KMS-11 (cell line): ENCODE measurements around the gene CNNM4.

Experiments
- H2AFZ ChIP-seq: fragments of 200-600 bp; sonication (generic); 2 replicates; pipeline ENCODE4 v1.6.1; 2016; ENCODE audit warnings: antibody characterized with exemption, mixed run types, low read depth
- H3K27ac ChIP-seq: fragments of 200-600 bp; sonication (generic); 2 replicates; pipeline ENCODE4 v1.6.1; 2016; ENCODE audit warnings: mild to moderate bottlenecking, mixed run types
- H3K27me3 ChIP-seq: fragments of 200-600 bp; sonication (generic); 2 replicates; pipeline ENCODE4 v1.6.1; 2017; ENCODE audit warnings: mild to moderate bottlenecking, low read depth, mixed run types, moderate library complexity; ENCODE audit not compliant: insufficient read depth
- H3K36me3 ChIP-seq: fragments of 200-600 bp; sonication (generic); 2 replicates; pipeline ENCODE4 v1.6.1; 2017; ENCODE audit warnings: mild to moderate bottlenecking, mixed run types; ENCODE audit not compliant: insufficient read depth
- H3K4me1 ChIP-seq: fragments of 200-600 bp; sonication (generic); 2 replicates; pipeline ENCODE4 v1.6.1; 2016; ENCODE audit warnings: mild to moderate bottlenecking, low read depth, mixed run types; ENCODE audit not compliant: poor library complexity, severe bottlenecking
- H3K4me2 ChIP-seq: fragments of 200-600 bp; sonication (generic); 2 replicates; pipeline ENCODE4 v1.7.0; 2016; ENCODE audit warnings: mild to moderate bottlenecking, mixed run types
- H3K4me3 ChIP-seq: fragments of 200-600 bp; sonication (generic); IDR thresholded peaks from 2 replicates; pipeline ENCODE4 v1.6.1; 2017; ENCODE audit warnings: low read depth, low read length, mixed read lengths; ENCODE audit not compliant: insufficient read depth
- H3K79me2 ChIP-seq: fragments of 200-600 bp; sonication (generic); 2 replicates; pipeline ENCODE4 v1.6.1; 2016; ENCODE audit warnings: low read depth, mixed run types; ENCODE audit not compliant: insufficient read depth
- H3K9ac ChIP-seq: fragments of 200-600 bp; sonication (generic); 2 replicates; pipeline ENCODE4 v1.6.1; 2016; ENCODE audit warnings: mild to moderate bottlenecking, mixed run types
- H4K20me1 ChIP-seq: fragments of 200-600 bp; sonication (generic); 2 replicates; pipeline ENCODE4 v1.6.1; 2016; ENCODE audit warnings: mild to moderate bottlenecking, mixed run types; ENCODE audit not compliant: insufficient read depth
- TF ChIP-seq, protein P1 (sequence below): fragments of 200-600 bp; sonication (generic); conservative IDR thresholded peaks from 2 replicates; pipeline ENCODE4 v1.6.1; 2017; ENCODE audit warnings: low read depth, mild to moderate bottlenecking, antibody characterized with exemption, low read length, moderate library complexity, mixed read lengths

The CNNM4 gene

DNA sequence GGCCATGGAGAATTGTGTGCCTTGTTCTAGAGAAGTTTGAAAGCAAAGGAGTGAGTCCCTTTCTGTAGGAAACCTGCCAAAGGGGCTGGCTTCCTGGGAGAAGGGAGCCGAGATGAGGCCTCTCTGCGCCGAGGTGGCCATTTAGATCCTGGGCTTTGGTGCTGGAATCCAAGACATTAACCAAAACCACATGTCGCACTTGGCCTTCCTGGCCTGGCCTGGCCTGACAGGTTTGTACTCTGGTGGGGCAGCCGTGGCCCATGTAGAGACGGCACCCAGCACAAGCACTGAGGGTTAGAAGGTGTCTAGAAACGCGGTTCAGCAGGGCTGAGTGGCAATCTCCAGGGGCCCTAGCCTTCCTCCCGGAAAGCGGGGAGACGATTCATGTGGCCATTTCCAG is 62.5 kb downstream of the CNNM4 start:
- H3K4me1 ChIP-seq: peaks cover 13% of the 10 kb centered on the region
- H4K20me1 ChIP-seq: peaks cover 9% of the 10 kb centered on the region; the same call in 1 of the 2 replicates

DNA sequence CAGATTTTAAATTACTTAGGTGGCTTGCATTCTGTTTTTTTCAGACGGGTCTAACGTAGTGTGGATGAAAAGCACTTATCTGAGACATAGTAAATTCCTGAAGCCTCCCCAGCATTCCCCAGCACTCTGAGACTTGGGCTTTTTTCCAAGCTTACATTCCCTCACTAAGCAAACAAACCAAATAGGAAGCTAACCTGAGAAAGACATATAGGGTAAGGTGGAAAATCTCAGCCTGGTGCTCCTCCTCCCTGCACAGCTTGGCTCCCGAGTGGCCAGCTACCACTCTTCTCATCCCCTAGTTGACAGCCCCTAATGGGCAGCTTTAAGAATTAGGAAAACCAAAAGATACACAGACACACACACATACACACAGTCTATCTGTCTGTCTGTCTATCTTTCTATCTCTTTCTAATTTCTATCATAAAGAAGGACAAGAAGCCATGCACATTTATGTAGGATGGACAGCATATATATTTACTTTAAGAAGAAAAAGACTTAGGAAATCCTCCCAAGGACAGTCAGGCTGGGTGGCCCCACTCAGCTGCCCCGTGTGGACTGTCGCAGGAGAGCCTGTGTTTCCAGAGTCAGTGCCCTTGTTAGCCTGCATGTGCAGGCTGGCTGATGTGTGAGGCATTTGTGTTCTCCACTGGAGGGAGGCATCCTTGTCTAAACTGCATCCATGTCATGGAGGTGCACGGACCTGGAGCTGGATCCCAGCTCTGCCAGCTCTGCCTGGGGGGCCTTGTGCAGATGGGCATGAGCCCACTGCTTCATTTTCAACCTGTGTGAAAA is 63.6 kb downstream of the CNNM4 start:
- H3K27ac ChIP-seq: no peak overlapping the region
- H4K20me1 ChIP-seq: peaks cover 9% of the 10 kb centered on the region; the same call in 1 of the 2 replicates
- H3K4me2 ChIP-seq: no peak overlapping the region
- peaks cover 7% of the 10 kb centered on the region for H3K4me1 ChIP-seq
- no peak overlapping the region for H3K4me3 ChIP-seq
- no peaks in the 10 kb centered on the region for H3K27me3 ChIP-seq
- TF ChIP-seq, protein P1, sequence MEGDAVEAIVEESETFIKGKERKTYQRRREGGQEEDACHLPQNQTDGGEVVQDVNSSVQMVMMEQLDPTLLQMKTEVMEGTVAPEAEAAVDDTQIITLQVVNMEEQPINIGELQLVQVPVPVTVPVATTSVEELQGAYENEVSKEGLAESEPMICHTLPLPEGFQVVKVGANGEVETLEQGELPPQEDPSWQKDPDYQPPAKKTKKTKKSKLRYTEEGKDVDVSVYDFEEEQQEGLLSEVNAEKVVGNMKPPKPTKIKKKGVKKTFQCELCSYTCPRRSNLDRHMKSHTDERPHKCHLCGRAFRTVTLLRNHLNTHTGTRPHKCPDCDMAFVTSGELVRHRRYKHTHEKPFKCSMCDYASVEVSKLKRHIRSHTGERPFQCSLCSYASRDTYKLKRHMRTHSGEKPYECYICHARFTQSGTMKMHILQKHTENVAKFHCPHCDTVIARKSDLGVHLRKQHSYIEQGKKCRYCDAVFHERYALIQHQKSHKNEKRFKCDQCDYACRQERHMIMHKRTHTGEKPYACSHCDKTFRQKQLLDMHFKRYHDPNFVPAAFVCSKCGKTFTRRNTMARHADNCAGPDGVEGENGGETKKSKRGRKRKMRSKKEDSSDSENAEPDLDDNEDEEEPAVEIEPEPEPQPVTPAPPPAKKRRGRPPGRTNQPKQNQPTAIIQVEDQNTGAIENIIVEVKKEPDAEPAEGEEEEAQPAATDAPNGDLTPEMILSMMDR: no peak
- no peak overlapping the region for H3K9ac ChIP-seq
- H2AFZ ChIP-seq: no peak overlapping the region
- peaks cover 40% of the 10 kb centered on the region for H3K79me2 ChIP-seq
- H3K36me3 ChIP-seq: no peaks in the 10 kb centered on the region; the same call in 1 of the 2 replicates

More for the DNA sequence above, 62.5 kb downstream of the CNNM4 start:
- Histone ChIP-seq H3K9ac (no peak overlapping the region), H3K4me3 (no peak overlapping the region), H3K79me2 (peaks cover 51% of the 10 kb centered on the region), H3K27ac (peak overlapping the region; percentile 7; the same call in 1 of the 2 replicates), H3K4me2 (no peak overlapping the region), H2AFZ (no peak overlapping the region), H3K27me3 (no peaks in the 10 kb centered on the region), H3K36me3 (no peaks in the 10 kb centered on the region; the same call in 1 of the 2 replicates)
- TF ChIP-seq, protein P1: no peak

DNA sequence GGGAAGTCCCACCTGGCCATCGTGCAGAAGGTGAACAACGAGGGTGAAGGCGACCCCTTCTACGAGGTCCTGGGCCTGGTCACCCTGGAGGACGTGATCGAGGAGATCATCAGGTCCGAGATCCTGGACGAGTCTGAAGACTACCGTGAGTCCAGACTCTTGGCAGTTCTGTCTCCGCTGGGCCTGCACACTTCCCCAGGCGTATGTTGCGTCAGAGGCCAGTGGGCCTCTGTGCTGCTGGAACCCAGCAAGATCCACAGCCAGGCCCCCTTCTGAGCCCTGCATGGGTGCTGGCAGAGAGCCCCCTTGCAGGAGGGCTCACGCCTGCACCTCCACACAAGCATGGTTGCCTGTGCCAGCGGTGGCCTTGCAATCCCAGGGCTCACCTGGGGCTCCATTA is 64.4 kb downstream of the CNNM4 start:
- Histone ChIP-seq H3K27me3 (no peaks in the 10 kb centered on the region), H2AFZ (no peak overlapping the region), H3K79me2 (peaks cover 33% of the 10 kb centered on the region; the same call in 1 of the 2 replicates), H3K4me1 (no peaks in the 10 kb centered on the region), H3K4me3 (no peak overlapping the region), H3K27ac (no peak overlapping the region), H3K9ac (no peak overlapping the region), H3K4me2 (no peak overlapping the region), H3K36me3 (no peaks in the 10 kb centered on the region; the same call in 1 of the 2 replicates), H4K20me1 (peaks cover 9% of the 10 kb centered on the region; the same call in 1 of the 2 replicates)
- TF ChIP-seq, protein P1: no peak

DNA sequence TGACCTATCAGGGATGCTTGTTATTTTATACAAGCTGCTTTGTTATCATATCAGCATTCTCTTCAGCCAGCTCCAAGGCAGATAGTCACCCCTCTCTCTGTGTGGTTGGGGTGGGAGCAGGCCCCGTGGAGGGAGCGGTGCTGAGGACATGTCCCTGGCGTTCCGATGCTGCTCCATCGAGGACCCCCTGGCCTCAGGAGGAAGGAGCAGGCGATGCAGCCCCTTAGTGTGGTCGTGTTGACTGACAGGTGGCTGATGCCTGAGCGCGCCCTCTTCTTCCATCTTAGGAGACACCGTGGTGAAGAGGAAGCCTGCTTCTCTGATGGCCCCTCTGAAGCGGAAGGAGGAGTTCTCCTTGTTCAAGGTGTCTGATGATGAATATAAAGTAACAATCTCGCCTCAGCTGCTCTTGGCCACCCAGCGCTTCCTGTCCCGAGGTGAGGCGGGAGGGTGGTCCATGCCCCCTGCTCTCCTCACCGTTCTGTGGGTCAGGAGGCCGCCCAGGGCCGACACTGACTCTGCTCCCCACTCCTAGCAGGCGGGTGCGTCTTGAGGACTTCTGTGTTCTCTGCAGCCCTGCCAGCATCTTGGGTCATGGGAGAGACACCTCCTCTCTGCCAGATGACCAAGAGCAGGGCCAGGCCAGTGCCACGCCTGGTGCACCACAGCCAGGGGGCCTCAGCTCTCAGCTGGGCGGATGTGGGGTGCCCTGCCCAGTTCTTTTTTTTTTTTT is 66.0 kb downstream of the CNNM4 start:
- Histone ChIP-seq H4K20me1 (peaks cover 9% of the 10 kb centered on the region; the same call in 1 of the 2 replicates), H3K9ac (no peak overlapping the region), H3K4me2 (no peak overlapping the region)

More for the DNA sequence above, 66.0 kb downstream of the CNNM4 start:
- Histone ChIP-seq H3K79me2 (peaks cover 16% of the 10 kb centered on the region; the same call in 1 of the 2 replicates), H3K27me3 (no peaks in the 10 kb centered on the region), H3K4me3 (no peak overlapping the region), H2AFZ (no peak overlapping the region), H3K27ac (no peak overlapping the region), H3K36me3 (no peaks in the 10 kb centered on the region; the same call in 1 of the 2 replicates), H3K4me1 (no peaks in the 10 kb centered on the region)
- TF ChIP-seq, protein P1: no peak
